Measurements from ENCODE around the gene MAD1L1. TPM values are rescaled to one million over a fixed set of nuclear protein-coding genes. Genes with fewer than 3 reads are reported as not detected.

MAD1L1 gene
- total and polyA plus RNA-seq, 2 of the 13 experiments (the other 11 are each of a cell fraction or from before 2014, with no cell fraction given) = 17.4 to 64.7 TPM

- no peak for TF ChIP-seq ZNF260 (CRISPR knock-in tag; IDR thresholded peaks at IDR 0.05; ENCODE audit: borderline replicate concordance, low read depth)
- no peak for TF ChIP-seq ZNF354B (CRISPR knock-in tag; IDR thresholded peaks at IDR 0.05)
- no peak for TF ChIP-seq STAG1 (CRISPR knock-in tag; IDR thresholded peaks at IDR 0.05)
- no peak for TF ChIP-seq ZBTB49 (CRISPR knock-in tag; IDR thresholded peaks at IDR 0.05; ENCODE audit: borderline replicate concordance)
- TF ChIP-seq PHF5A (CRISPR knock-in tag; IDR thresholded peaks at IDR 0.05; ENCODE audit: low read depth, unreplicated experiment) = no peak
- no peak for TF ChIP-seq ZNF703 (CRISPR knock-in tag; IDR thresholded peaks at IDR 0.05; ENCODE audit: borderline replicate concordance)
- no peak for TF ChIP-seq ZNF503 (CRISPR knock-in tag; IDR thresholded peaks at IDR 0.05)
- TF ChIP-seq ASH2L (IDR thresholded peaks at IDR 0.05; ENCODE audit: insufficient read length, low read depth, low read length) = no peak
- TF ChIP-seq ZFY (CRISPR knock-in tag; IDR thresholded peaks at IDR 0.05) = no peak
- TF ChIP-seq ZNF746 (CRISPR knock-in tag; IDR thresholded peaks at IDR 0.05) = no peak
- TF ChIP-seq MLX (CRISPR knock-in tag; IDR thresholded peaks at IDR 0.05) = no peak
- no peak for TF ChIP-seq KLF15 (CRISPR knock-in tag; IDR thresholded peaks at IDR 0.05; ENCODE audit: borderline replicate concordance)
- no peak for TF ChIP-seq ZHX1 (CRISPR knock-in tag; IDR thresholded peaks at IDR 0.05; ENCODE audit: low read depth)
- TF ChIP-seq HNF4A (CRISPR knock-in tag; IDR thresholded peaks at IDR 0.05) = 0 out of 2 replicates have a peak, but pooled peaks have one; percentile 16
- TF ChIP-seq FOSL2 (CRISPR knock-in tag; IDR thresholded peaks at IDR 0.05) = peak; percentile 36; the same call in 1 of the 2 replicates
- TF ChIP-seq CREB3 (CRISPR knock-in tag; IDR thresholded peaks at IDR 0.05) = no peak
- peak; percentile 78; the same call in 1 of the 2 replicates for TF ChIP-seq ZBTB7B (CRISPR knock-in tag; IDR thresholded peaks at IDR 0.05)
- no peak for TF ChIP-seq ZNF7 (CRISPR knock-in tag; IDR thresholded peaks at IDR 0.05)
- TF ChIP-seq ZNF644 (CRISPR knock-in tag; IDR thresholded peaks at IDR 0.05; ENCODE audit: low read depth) = no peak
- no peak for TF ChIP-seq ZNF784 (CRISPR knock-in tag; IDR thresholded peaks at IDR 0.05; ENCODE audit: borderline replicate concordance)
- TF ChIP-seq CBFB (CRISPR knock-in tag; IDR thresholded peaks at IDR 0.05) = no peak; the same call in 1 of the 2 replicates
Measured at GRCh38 chr7:2017914-2018568, 214.7 kb downstream of the MAD1L1 start (continued).

Data from HepG2 (cell line).